Fibroblast of the aortic adventitia (primary cell): Measurements from ENCODE around the gene ZNF212. TPM values are rescaled to one million over a fixed set of nuclear protein-coding genes. Genes with fewer than 3 reads are reported as not detected.

ENCODE experiments used
- DNase-seq: peaks from one replicate; pipeline ENCODE4 v3.0.0-alpha.2; 2010; ENCODE audit warnings: low read depth
- H3K4me3 ChIP-seq: 2 replicates; pipeline ENCODE4 v1.5.1; 2011; ENCODE audit warnings: low read depth, mild to moderate bottlenecking, control low read depth, low read length, moderate library complexity
- CTCF ChIP-seq: IDR thresholded peaks from 2 replicates; pipeline ENCODE4 v1.5.1; 2011; ENCODE audit warnings: mild to moderate bottlenecking, low read length, control low read depth, inconsistent platforms; ENCODE audit not compliant: insufficient read depth
- total RNA-seq: library from RNA; depleted of rRNA; stranded (reverse); fragments of >200 nt; gene quantifications from 2 replicates; pipeline ENCODE4 v1.2.3, GENCODE V29; 2012; ENCODE audit warnings: low replicate concordance

The ZNF212 gene
- total RNA-seq, 1 donor, result 5.6 TPM

- DNase-seq, result peak; percentile 59
- no peak overlapping the region for H3K4me3 ChIP-seq
- peak; percentile 61 for TF ChIP-seq CTCF
These were observed 29.8 kb upstream of the ZNF212 start for GRCh38 chr7:149209518-149210269.

- H3K4me3 ChIP-seq, result no peak overlapping the region
- no peak for DNase-seq
- TF ChIP-seq CTCF, result no peak
These were observed 28.9 kb upstream of the ZNF212 start for GRCh38 chr7:149210551-149210950.

GRCh38 chr7:149214020-149214720 lies 25.3 kb upstream of the ZNF212 start:
- no peak overlapping the region for H3K4me3 ChIP-seq
- TF ChIP-seq CTCF, result no peak
- DNase-seq, result no peak

- TF ChIP-seq CTCF, result no peak
- H3K4me3 ChIP-seq, result no peak overlapping the region
These were observed 23.0 kb upstream of the ZNF212 start for GRCh38 chr7:149216402-149216801.

GRCh38 chr7:149217570-149217969 lies 21.9 kb upstream of the ZNF212 start:
- no peak overlapping the region for H3K4me3 ChIP-seq
- no peak for DNase-seq
- no peak for TF ChIP-seq CTCF

More at GRCh38 chr7:149216402-149216801, 23.0 kb upstream of the ZNF212 start:
- no peak for DNase-seq

- peak; percentile 65 for DNase-seq
- no peak overlapping the region for H3K4me3 ChIP-seq
- no peak for TF ChIP-seq CTCF
These were observed 20.7 kb upstream of the ZNF212 start for GRCh38 chr7:149218469-149219420.
